Measurements from ENCODE around the gene DDO.

Gene DDO

GRCh38 chr6:110378552-110378951, 36.8 kb downstream of the DDO start:
- no peak for TF ChIP-seq SNAI2 (CRISPR knock-in tag; IDR thresholded peaks at IDR 0.05)
- no peak for ATAC-seq

GRCh38 chr6:110369066-110369465, 46.3 kb downstream of the DDO start:
- no peak for ATAC-seq
- TF ChIP-seq ARNTL (CRISPR knock-in tag; IDR thresholded peaks at IDR 0.05; ENCODE audit: borderline replicate concordance, low read depth): no peak
- no peak for TF ChIP-seq CSRNP3 (CRISPR knock-in tag; IDR thresholded peaks at IDR 0.05)
- no peak for TF ChIP-seq PATZ1 (CRISPR knock-in tag; IDR thresholded peaks at IDR 0.05; ENCODE audit: borderline replicate concordance)
- no peak for TF ChIP-seq ZNF70 (CRISPR knock-in tag; IDR thresholded peaks at IDR 0.05)
- TF ChIP-seq BACH2 (CRISPR knock-in tag; IDR thresholded peaks at IDR 0.05; ENCODE audit: borderline replicate concordance): no peak

GRCh38 chr6:110368284-110368683, 47.1 kb downstream of the DDO start:
- TF ChIP-seq BACH2 (CRISPR knock-in tag; IDR thresholded peaks at IDR 0.05; ENCODE audit: borderline replicate concordance): no peak
- TF ChIP-seq ESRRG (CRISPR knock-in tag; IDR thresholded peaks at IDR 0.05): no peak
- TF ChIP-seq OSR1 (CRISPR knock-in tag; IDR thresholded peaks at IDR 0.05): no peak
- ATAC-seq: no peak

GRCh38 chr6:110367825-110368224, 47.5 kb downstream of the DDO start:
- TF ChIP-seq CREB5 (CRISPR knock-in tag; IDR thresholded peaks at IDR 0.05; ENCODE audit: low read depth): 0 out of 2 replicates have a peak, but pooled peaks have one; percentile 38
- no peak for TF ChIP-seq PPARA (CRISPR knock-in tag; IDR thresholded peaks at IDR 0.05; ENCODE audit: borderline replicate concordance)
- TF ChIP-seq ISL1 (CRISPR knock-in tag; IDR thresholded peaks at IDR 0.05): peak; percentile 96
- no peak for TF ChIP-seq SNAI2 (CRISPR knock-in tag; IDR thresholded peaks at IDR 0.05)
- TF ChIP-seq BACH2 (CRISPR knock-in tag; IDR thresholded peaks at IDR 0.05; ENCODE audit: borderline replicate concordance): no peak
- ATAC-seq: no peak

- ATAC-seq: no peak
- TF ChIP-seq RARB (CRISPR knock-in tag; IDR thresholded peaks at IDR 0.05): no peak
- TF ChIP-seq POU6F1 (CRISPR knock-in tag; IDR thresholded peaks at IDR 0.05; ENCODE audit: borderline replicate concordance, low read depth): no peak
- TF ChIP-seq ZFP3 (CRISPR knock-in tag; IDR thresholded peaks at IDR 0.05): no peak
These were observed 48.4 kb downstream of the DDO start for GRCh38 chr6:110366975-110367374.

GRCh38 chr6:110366256-110366655, 49.1 kb downstream of the DDO start:
- no peak for ATAC-seq
- TF ChIP-seq CSRNP3 (CRISPR knock-in tag; IDR thresholded peaks at IDR 0.05) (no peak), CSDC2 (CRISPR knock-in tag; IDR thresholded peaks at IDR 0.05) (no peak), BACH2 (CRISPR knock-in tag; IDR thresholded peaks at IDR 0.05; ENCODE audit: borderline replicate concordance) (no peak), SNAI2 (CRISPR knock-in tag; IDR thresholded peaks at IDR 0.05) (no peak), OSR1 (CRISPR knock-in tag; IDR thresholded peaks at IDR 0.05) (no peak), ZNF70 (CRISPR knock-in tag; IDR thresholded peaks at IDR 0.05) (no peak), POU6F1 (CRISPR knock-in tag; IDR thresholded peaks at IDR 0.05; ENCODE audit: borderline replicate concordance, low read depth) (no peak), CREB5 (CRISPR knock-in tag; IDR thresholded peaks at IDR 0.05; ENCODE audit: low read depth) (no peak), ZNF565 (CRISPR knock-in tag; conservative IDR thresholded peaks at IDR 0.05; ENCODE audit: low read depth) (no peak), PPARA (CRISPR knock-in tag; IDR thresholded peaks at IDR 0.05; ENCODE audit: borderline replicate concordance) (no peak), RARB (CRISPR knock-in tag; IDR thresholded peaks at IDR 0.05) (no peak), ARNTL (CRISPR knock-in tag; IDR thresholded peaks at IDR 0.05; ENCODE audit: borderline replicate concordance, low read depth) (no peak), ZC3H10 (CRISPR knock-in tag; IDR thresholded peaks at IDR 0.05) (no peak), ZFP30 (CRISPR knock-in tag; IDR thresholded peaks at IDR 0.05) (no peak), ZFP3 (CRISPR knock-in tag; IDR thresholded peaks at IDR 0.05) (no peak)

All from SK-N-SH treated with all-trans-retinoic acid at 6 μM for 48 hours (cell line).